ENCODE results near the gene KIF16B. TPM values are rescaled to one million over a fixed set of nuclear protein-coding genes. Genes with fewer than 3 reads are reported as not detected.

The KIF16B gene
- total RNA-seq, 6 experiments from 2014 or later, result 8.4 to 15.9 (median 11.7) TPM

- intact Hi-C loops (cut with DNase I), result no loop called here
- Histone ChIP-seq H3K27me3 (no peaks in the 10 kb centered on the region), H3K4me3 (no peak overlapping the region), H3K36me3 (no peaks in the 10 kb centered on the region), H3K4me1 (no peaks in the 10 kb centered on the region), H3K9me3 (no peaks in the 10 kb centered on the region), H3K27ac (no peak overlapping the region)
- no peak for TF ChIP-seq CTCF (IDR thresholded peaks at IDR 0.05)
- TF ChIP-seq POLR2A (IDR thresholded peaks at IDR 0.05), result no peak
- ATAC-seq, result no peak
- no peak for DNase-seq
- 88% methylated on average over 14 of the region's 14 CpGs for WGBS (ENCODE audit: insufficient coverage, low coverage, low lambda C conversion rate, missing lambda C conversion rate)
These were observed 255.5 kb downstream of the KIF16B start for GRCh38 chr20:16317445-16318362.

GRCh38 chr20:16316513-16316912, 256.7 kb downstream of the KIF16B start:
- no peaks in the 10 kb centered on the region for H3K9me3 ChIP-seq
- H3K36me3 ChIP-seq, result no peaks in the 10 kb centered on the region
- H3K27me3 ChIP-seq, result no peaks in the 10 kb centered on the region
- H3K4me3 ChIP-seq, result no peak overlapping the region
- H3K4me1 ChIP-seq, result no peaks in the 10 kb centered on the region
- intact Hi-C loops (cut with DNase I), result no loop called here
- no peak overlapping the region for H3K27ac ChIP-seq
- no peak for TF ChIP-seq CTCF (IDR thresholded peaks at IDR 0.05)
- no peak for TF ChIP-seq POLR2A (IDR thresholded peaks at IDR 0.05)
- no peak for DNase-seq
- ATAC-seq, result no peak
- WGBS (ENCODE audit: insufficient coverage, low coverage, low lambda C conversion rate, missing lambda C conversion rate), result 59% methylated on average over 3 of the region's 3 CpGs

DNA sequence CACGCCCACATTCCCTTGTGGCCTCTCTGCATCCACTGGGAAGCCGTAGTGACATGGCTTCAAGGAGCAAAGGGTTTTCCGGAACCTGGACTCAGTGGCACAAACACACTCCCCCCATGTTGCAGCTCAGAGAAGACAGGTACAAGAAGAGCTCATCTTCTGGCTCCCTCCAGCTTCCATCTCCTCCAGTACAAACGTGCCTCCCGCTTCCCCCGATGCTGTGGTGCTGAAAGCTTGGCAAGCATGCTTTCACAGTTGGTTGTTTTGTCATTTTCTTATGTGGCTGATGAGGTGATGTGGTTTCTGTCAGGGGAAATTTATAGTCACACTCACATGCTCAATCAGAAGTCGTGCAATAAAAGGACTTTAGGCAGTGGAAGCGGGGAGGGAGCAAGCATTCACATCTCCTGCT, 258.5 kb downstream of the KIF16B start:
- H3K4me3 ChIP-seq, result no peak overlapping the region
- no peaks in the 10 kb centered on the region for H3K4me1 ChIP-seq
- no peaks in the 10 kb centered on the region for H3K27me3 ChIP-seq
- intact Hi-C loops (cut with DNase I), result no loop called here
- DNase-seq (no peak), ATAC-seq (no peak)
- no peak overlapping the region for H3K27ac ChIP-seq
- no peaks in the 10 kb centered on the region for H3K9me3 ChIP-seq
- no peaks in the 10 kb centered on the region for H3K36me3 ChIP-seq
- 95% methylated on average over 4 of the region's 8 CpGs for WGBS (ENCODE audit: insufficient coverage, low coverage, low lambda C conversion rate, missing lambda C conversion rate)
- no peak for TF ChIP-seq CTCF (IDR thresholded peaks at IDR 0.05)
- no peak for TF ChIP-seq POLR2A (IDR thresholded peaks at IDR 0.05)

DNA sequence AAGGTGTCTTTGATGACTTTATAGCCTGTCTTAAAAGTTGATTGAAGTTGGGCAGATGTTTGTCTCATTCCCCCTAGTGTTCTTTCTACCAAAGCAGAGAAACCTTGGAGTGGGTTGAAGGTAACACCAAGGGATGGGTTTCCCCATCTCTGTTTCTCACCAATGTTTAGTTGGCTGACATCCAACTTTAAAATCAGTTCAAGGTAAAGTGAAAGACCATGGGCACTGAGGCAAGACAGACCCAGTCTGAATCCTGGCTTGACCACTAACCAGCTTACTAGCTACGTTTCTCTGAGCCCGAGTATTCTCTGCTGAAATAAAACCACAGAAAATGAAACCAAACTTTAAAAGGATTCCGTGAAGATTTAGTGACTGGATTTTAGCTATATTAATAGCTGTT, 258.9 kb downstream of the KIF16B start:
- H3K4me1 ChIP-seq, result no peaks in the 10 kb centered on the region
- no peaks in the 10 kb centered on the region for H3K9me3 ChIP-seq
- H3K27me3 ChIP-seq, result no peaks in the 10 kb centered on the region
- intact Hi-C loops (cut with DNase I), result no loop called here
- no peak overlapping the region for H3K27ac ChIP-seq
- H3K36me3 ChIP-seq, result no peaks in the 10 kb centered on the region
- no peak for DNase-seq
- H3K4me3 ChIP-seq, result no peak overlapping the region
- TF ChIP-seq POLR2A (IDR thresholded peaks at IDR 0.05) (no peak), CTCF (IDR thresholded peaks at IDR 0.05) (no peak)
- WGBS (ENCODE audit: insufficient coverage, low coverage, low lambda C conversion rate, missing lambda C conversion rate), result 89% methylated on average over 3 of the region's 3 CpGs
- ATAC-seq, result no peak
